K562 (cell line): ENCODE data around the gene ADAM19. TPM values are rescaled to one million over a fixed set of nuclear protein-coding genes. Genes with fewer than 3 reads are reported as not detected.

Experiments
- ATAC-seq: fragments of 200-7000 bp; cut with Tn5 transposase; 3 replicates; pipeline ENCODE4 v1.9.1; 2020; ENCODE audit warnings: moderate library complexity
- BruUV-seq: library from RNA; stranded (reverse); fragments of 400-500 nt; replicated peaks from 2 replicates; lab custom pipeline; 2021; lab: Mats Ljungman, UMichigan
- CTCF ChIA-PET: fragments of 300-600 bp; formaldehyde crosslinking; extraction: SDS; loops from one replicate; lab custom pipeline; 2021; ENCODE audit warnings: low intra/inter-chr PET ratio; lab: Yijun Ruan, JAX
- POLR2A ChIA-PET: fragments of 300-600, 350-650 bp; sonication (Branson Sonifier 250); formaldehyde crosslinking; extraction: SDS; loops from one replicate; lab custom pipeline; 2021; ENCODE audit warnings: antibody characterized with exemption, inconsistent platforms; lab: Yijun Ruan, JAX
- DNase-seq, 4 experiments: peaks; one replicate each; pipeline versions ENCODE4 v3.0.0 to v3.0.0-alpha.2; 2011 to 2018; ENCODE audit warnings: low spot score in 3 of 4, mixed read lengths in 3 of 4; ENCODE audit errors: extremely low read depth in 1 of 4
- FAIRE-seq: peaks from 2 replicates; lab custom pipeline; 2011; peaks lifted over from hg19 to GRCh38; lab: Jason Lieb, UNC
- H2AFZ ChIP-seq: 2 replicates; pipeline ENCODE4 v1.6.0; 2011; ENCODE audit warnings: low read depth, low read length, control low read depth, inconsistent platforms
- H3K27ac ChIP-seq: fragments of 200-600 bp; 3 replicates; pipeline ENCODE4 v1.8.0; 2011; ENCODE audit warnings: low read depth, mild to moderate bottlenecking, control low read depth, inconsistent platforms, low read length, moderate library complexity, mixed read lengths; ENCODE audit errors: extremely low read depth
- H3K27me3 ChIP-seq, 2 experiments: fragments of 300-600 bp in 1 of 2; 2 replicates in 1 of 2; 3 replicates in 1 of 2; pipeline versions ENCODE4 v1.6.0 to v1.8.0; 2011; ENCODE audit warnings: inconsistent platforms in 2 of 2, low read length in 2 of 2, mild to moderate bottlenecking in 1 of 2, mixed read lengths in 1 of 2, moderate library complexity in 1 of 2; ENCODE audit not compliant: control insufficient read depth in 2 of 2, insufficient read depth in 2 of 2
- H3K36me3 ChIP-seq: fragments of 300-600 bp; 3 replicates; pipeline ENCODE4 v1.8.0; 2011; ENCODE audit warnings: mild to moderate bottlenecking, low read length, inconsistent platforms; ENCODE audit not compliant: control insufficient read depth, insufficient read depth
- H3K4me1 ChIP-seq, 2 experiments: fragments of 200-600 bp in 1 of 2; replicated peaks in 1 of 2; 2 replicates in 1 of 2; 3 replicates in 1 of 2; pipeline versions ENCODE4 v1.5.1 to v1.8.0; 2011; ENCODE audit warnings: inconsistent platforms in 2 of 2, low read length in 2 of 2, mild to moderate bottlenecking in 1 of 2, mixed read lengths in 1 of 2, moderate library complexity in 1 of 2; ENCODE audit not compliant: control insufficient read depth in 2 of 2, insufficient read depth in 2 of 2
- H3K4me2 ChIP-seq: 2 replicates; pipeline ENCODE4 v1.6.1; 2011; ENCODE audit warnings: low read length, control low read depth, inconsistent platforms, mixed read lengths; ENCODE audit not compliant: insufficient read depth
- H3K4me3 ChIP-seq: fragments of 200-600 bp; sonication (generic), shearing (Covaris generic); 2 replicates; pipeline ENCODE4 v1.5.1; 2016; ENCODE audit warnings: control low read depth, inconsistent platforms
- H3K79me2 ChIP-seq: fragments of 200-600 bp; 3 replicates; pipeline ENCODE4 v1.8.0; 2011; ENCODE audit warnings: low read length, inconsistent platforms; ENCODE audit not compliant: control insufficient read depth, insufficient read depth
- H3K9ac ChIP-seq, 2 experiments: 2 replicates each; pipeline versions ENCODE4 v1.6.0 to v1.6.1; 2011; ENCODE audit warnings: low read depth in 2 of 2, low read length in 2 of 2, control low read depth in 1 of 2, inconsistent platforms in 1 of 2, mild to moderate bottlenecking in 1 of 2, mixed read lengths in 1 of 2; ENCODE audit not compliant: insufficient read depth in 1 of 2
- H3K9me1 ChIP-seq: one replicate; pipeline ENCODE4 v1.6.0; 2011; ENCODE audit warnings: inconsistent platforms, mild to moderate bottlenecking, low read length, moderate library complexity; ENCODE audit not compliant: control insufficient read depth, insufficient read depth
- H3K9me3 ChIP-seq: replicated peaks from 2 replicates; pipeline ENCODE4 v1.5.1; 2011; ENCODE audit warnings: low read depth, low read length, inconsistent platforms; ENCODE audit not compliant: control insufficient read depth, insufficient read depth
- H4K20me1 ChIP-seq: replicated peaks from 2 replicates; pipeline ENCODE4 v1.6.1; 2011; ENCODE audit warnings: low read length, inconsistent platforms, mixed read lengths; ENCODE audit not compliant: control insufficient read depth, insufficient read depth
- EP400 ChIP-seq: fragments of 450-650 bp; IDR thresholded peaks from 2 replicates; pipeline ENCODE4 v1.6.1; 2017; ENCODE audit warnings: antibody characterized with exemption, mild to moderate bottlenecking, moderate library complexity
- HNRNPH1 ChIP-seq: fragments of 200-400 bp; formaldehyde crosslinking; optimal IDR thresholded peaks from 2 replicates; pipeline ENCODE3; 2017; ENCODE audit warnings: low read depth, mild to moderate bottlenecking, low read length, moderate library complexity
- SIN3B ChIP-seq: fragments of 450-650 bp; IDR thresholded peaks from 2 replicates; pipeline ENCODE4 v1.6.1; 2017; ENCODE audit warnings: low read depth, mild to moderate bottlenecking, moderate library complexity
- ZC3H11A ChIP-seq: IDR thresholded peaks from 2 replicates; pipeline ENCODE4 v1.6.1; 2012; ENCODE audit warnings: low read depth, low read length, improper control_type of control experiment
- WGBS: fragments of 100-300 bp; shearing (Covaris generic); methylation state at CpG from one replicate; pipeline ENCODE4 v1.1.6; 2016; ENCODE audit warnings: low coverage, mixed read lengths; ENCODE audit not compliant: insufficient coverage; ENCODE audit errors: missing lambda C conversion rate; 5-methylcytosine and 5-hydroxymethylcytosine counted together
- in situ Hi-C: fragments of 300-500 bp; cut with MboI; formaldehyde crosslinking; loops from 4 replicates; pipeline ENCODE4 v1.15.0; 2018; ENCODE audit warnings: inconsistent platforms, mixed read lengths
- intact Hi-C: fragments of 100-400 bp; cut with micrococcal nuclease; formaldehyde crosslinking; loops from 2 replicates; pipeline ENCODE4 v1.14.2; 2022
- polyA plus RNA-seq, 8 experiments: library from polyadenylated mRNA; depleted of rRNA in 4 of 8; stranded (reverse) in 5 of 8; unstranded in 3 of 8; fragments of >200 nt; fragmentation: Nextera tagmentation in 2 of 8; fragmentation: Illumina TruSeq in 1 of 8; extraction: Ambion mirVana in 2 of 8; extraction: Trizol in 1 of 8; gene quantifications; 2 replicates each; pipeline versions ENCODE4 v1.2.1 to v1.2.3, GENCODE V29; 2011 to 2014; ENCODE audit warnings: inconsistent platforms in 1 of 8, missing spikeins in 1 of 8
- total RNA-seq, 7 experiments: library from RNA; depleted of rRNA in 6 of 7; stranded (reverse); fragments of >200 nt in 6 of 7; fragmentation: Illumina TruSeq in 2 of 7; extraction: Trizol in 2 of 7; gene quantifications; 2 replicates each; pipeline versions ENCODE4 v1.2.1 to v1.2.3, GENCODE V29; 2011 to 2021; ENCODE audit warnings: low replicate concordance in 1 of 7
- TF ChIP-seq, protein P1 (sequence below): fragments of 150-350 bp; conservative IDR thresholded peaks from 2 replicates; pipeline ENCODE4 v1.6.1; 2014; ENCODE audit warnings: low read length

ADAM19 gene
- total and polyA plus RNA-seq, 9 of the 15 experiments (the other 6 are each of a cell fraction or from before 2014, with no cell fraction given): 0.11 to 1.1 (median 0.43) TPM

DNA sequence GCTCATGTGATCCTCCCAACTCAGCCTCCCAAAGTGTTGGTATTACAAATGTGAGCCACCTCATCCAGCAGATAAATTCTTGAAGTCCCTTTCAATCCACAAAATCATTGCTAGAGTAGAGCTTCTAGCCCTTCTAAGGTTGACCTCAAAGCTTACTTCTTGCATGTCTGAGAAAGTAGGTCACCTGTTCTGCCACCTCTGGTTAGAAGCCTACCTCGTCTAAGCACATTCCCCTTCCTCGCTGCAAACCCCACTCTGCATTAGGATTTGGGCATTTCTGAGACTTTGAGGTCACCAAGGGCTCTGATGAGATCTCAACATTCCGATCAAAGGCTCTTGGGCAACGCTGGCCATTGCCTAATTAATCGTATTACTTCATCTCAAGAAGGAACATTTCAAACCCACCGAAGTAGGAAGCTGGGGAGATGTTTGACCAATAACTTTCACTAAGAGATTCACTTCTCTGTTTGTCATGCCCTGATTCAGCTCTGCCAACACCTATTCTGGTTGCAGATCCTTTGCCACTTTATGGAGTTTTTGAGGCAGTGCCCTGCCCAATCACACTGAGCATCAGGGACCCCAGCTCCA lies 8.6 kb downstream of the ADAM19 start:
- no peaks in the 10 kb centered on the region for H3K9me3 ChIP-seq
- peaks cover 0 to 7% of the 10 kb centered on the region in 2 experiments; a peak in 2 of 5 replicates for H3K27me3 ChIP-seq
- intact Hi-C loops: no loop called here
- no peaks in the 10 kb centered on the region; a peak in 2 of 5 replicates for H3K4me1 ChIP-seq
- H3K9ac ChIP-seq: no peak overlapping the region
- ATAC-seq (no peak), FAIRE-seq (no peak), DNase-seq (no peak)
- no peaks in the 10 kb centered on the region for H4K20me1 ChIP-seq
- H2AFZ ChIP-seq: no peak overlapping the region
- no peaks in the 10 kb centered on the region for H3K36me3 ChIP-seq
- no peaks in the 10 kb centered on the region for H3K79me2 ChIP-seq
- BruUV-seq: no TSS peak
- no peak overlapping the region for H3K27ac ChIP-seq
- POLR2A ChIA-PET: interaction anchor here (0.7 to 0.8 kb wide), 3 partner anchors 12 to 72 kb away, joined by 3 to 4 read pairs (median 3); no protein-coding TSS in a partner anchor
- H3K4me2 ChIP-seq: no peak overlapping the region
- CTCF ChIA-PET: interaction anchor here (0.6 kb wide), 1 partner anchor 1605 kb away, joined by 3 read pairs; no protein-coding TSS in a partner anchor
- TF ChIP-seq ZC3H11A: no peak
- no peak for TF ChIP-seq SIN3B
- TF ChIP-seq HNRNPH1: no peak
- TF ChIP-seq, protein P1, sequence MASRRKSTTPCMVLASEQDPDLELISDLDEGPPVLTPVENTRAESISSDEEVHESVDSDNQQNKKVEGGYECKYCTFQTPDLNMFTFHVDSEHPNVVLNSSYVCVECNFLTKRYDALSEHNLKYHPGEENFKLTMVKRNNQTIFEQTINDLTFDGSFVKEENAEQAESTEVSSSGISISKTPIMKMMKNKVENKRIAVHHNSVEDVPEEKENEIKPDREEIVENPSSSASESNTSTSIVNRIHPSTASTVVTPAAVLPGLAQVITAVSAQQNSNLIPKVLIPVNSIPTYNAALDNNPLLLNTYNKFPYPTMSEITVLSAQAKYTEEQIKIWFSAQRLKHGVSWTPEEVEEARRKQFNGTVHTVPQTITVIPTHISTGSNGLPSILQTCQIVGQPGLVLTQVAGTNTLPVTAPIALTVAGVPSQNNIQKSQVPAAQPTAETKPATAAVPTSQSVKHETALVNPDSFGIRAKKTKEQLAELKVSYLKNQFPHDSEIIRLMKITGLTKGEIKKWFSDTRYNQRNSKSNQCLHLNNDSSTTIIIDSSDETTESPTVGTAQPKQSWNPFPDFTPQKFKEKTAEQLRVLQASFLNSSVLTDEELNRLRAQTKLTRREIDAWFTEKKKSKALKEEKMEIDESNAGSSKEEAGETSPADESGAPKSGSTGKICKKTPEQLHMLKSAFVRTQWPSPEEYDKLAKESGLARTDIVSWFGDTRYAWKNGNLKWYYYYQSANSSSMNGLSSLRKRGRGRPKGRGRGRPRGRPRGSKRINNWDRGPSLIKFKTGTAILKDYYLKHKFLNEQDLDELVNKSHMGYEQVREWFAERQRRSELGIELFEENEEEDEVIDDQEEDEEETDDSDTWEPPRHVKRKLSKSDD: no peak
- no peak for TF ChIP-seq EP400
- no peak overlapping the region for H3K4me3 ChIP-seq
- in situ Hi-C loops: no loop called here
- WGBS: 14% methylated on average over 6 of the region's 6 CpGs
- H3K9me1 ChIP-seq: no peaks in the 10 kb centered on the region
